Calu3 (cell line): ENCODE data around the gene KRTAP19-8. TPM values are rescaled to one million over a fixed set of nuclear protein-coding genes. Genes with fewer than 3 reads are reported as not detected.

Experiments used
- BruUV-seq: library from RNA; stranded (reverse); fragments of 400-500 nt; replicated peaks from 2 replicates; lab custom pipeline; 2021; lab: Mats Ljungman, UMichigan
- CTCF ChIA-PET: fragments of 300-600 bp; sonication (Branson Sonifier 250); formaldehyde crosslinking; loops from one replicate; lab custom pipeline; 2022; ENCODE audit warnings: antibody characterized with exemption; lab: Charles Lee
- DNase-seq: peaks from one replicate; pipeline ENCODE4 v3.0.0; 2022
- H3K27ac Mint-ChIP-seq: one replicate; pipeline ENCODE4 v1.8.0; 2022; ENCODE audit warnings: mixed read lengths; ENCODE audit not compliant: unreplicated experiment
- H3K27me3 Mint-ChIP-seq: one replicate; pipeline ENCODE4 v1.8.0; 2022; ENCODE audit warnings: mixed read lengths; ENCODE audit not compliant: unreplicated experiment
- H3K36me3 Mint-ChIP-seq: one replicate; pipeline ENCODE4 v1.8.0; 2022; ENCODE audit warnings: mild to moderate bottlenecking, moderate library complexity, mixed read lengths; ENCODE audit not compliant: insufficient read depth, unreplicated experiment
- H3K4me1 Mint-ChIP-seq: one replicate; pipeline ENCODE4 v1.8.0; 2022; ENCODE audit warnings: mild to moderate bottlenecking, low read depth, mixed read lengths; ENCODE audit not compliant: unreplicated experiment
- H3K4me3 Mint-ChIP-seq: one replicate; pipeline ENCODE4 v1.8.0; 2022; ENCODE audit warnings: mild to moderate bottlenecking, low read depth, moderate library complexity, mixed read lengths; ENCODE audit not compliant: unreplicated experiment
- H3K9me3 Mint-ChIP-seq: one replicate; pipeline ENCODE4 v1.8.0; 2022; ENCODE audit warnings: low read depth, mixed read lengths; ENCODE audit not compliant: unreplicated experiment
- CTCF ChIP-seq: fragments of 200-600 bp; IDR thresholded peaks from one replicate; pipeline ENCODE4 v1.8.0; 2022; ENCODE audit warnings: antibody characterized with exemption; ENCODE audit not compliant: unreplicated experiment
- intact Hi-C: fragments of 100-400 bp; cut with micrococcal nuclease; formaldehyde crosslinking; loops from one replicate; pipeline ENCODE4 v1.10.0; 2022; ENCODE audit not compliant: unreplicated experiment
- total RNA-seq: library from RNA; stranded (reverse); gene quantifications from 2 replicates; pipeline ENCODE4 v1.2.3, GENCODE V29; 2022

Gene KRTAP19-8
- total RNA-seq, 1 experiment from 2014 or later, result not detected

GRCh38 chr21:30990514-30991262 lies 47.6 kb downstream of the KRTAP19-8 start:
- Mint-ChIP-seq H3K4me3 (no peak overlapping the region), H3K9me3 (no peaks in the 10 kb centered on the region), H3K36me3 (no peaks in the 10 kb centered on the region), H3K27me3 (no peaks in the 10 kb centered on the region), H3K4me1 (no peaks in the 10 kb centered on the region), H3K27ac (no peak overlapping the region)
- BruUV-seq, result no TSS peak
- DNase-seq, result no peak
- CTCF ChIA-PET, result no interaction called here
- intact Hi-C loops, result no loop called here
- no peak for TF ChIP-seq CTCF

GRCh38 chr21:30988706-30989105 lies 49.6 kb downstream of the KRTAP19-8 start:
- Mint-ChIP-seq H3K4me1 (no peaks in the 10 kb centered on the region), H3K9me3 (peaks cover 3% of the 10 kb centered on the region), H3K27ac (no peak overlapping the region), H3K4me3 (no peak overlapping the region), H3K27me3 (no peaks in the 10 kb centered on the region), H3K36me3 (no peaks in the 10 kb centered on the region)
- DNase-seq, result no peak
- no peak for TF ChIP-seq CTCF
- CTCF ChIA-PET, result no interaction called here
- intact Hi-C loops, result no loop called here
- no TSS peak for BruUV-seq

Other genes starting within 250 kb of the KRTAP19-8 start
- gene KRTAP8-1, start 225.2 kb downstream of the KRTAP19-8 start, total RNA-seq, result not detected in 2 replicates
- not detected in 2 replicates for gene KRTAP7-1, start 208.7 kb downstream of the KRTAP19-8 start, total RNA-seq
- gene KRTAP11-1, start 156.9 kb downstream of the KRTAP19-8 start, total RNA-seq, result not detected in 2 replicates